GM06990 (cell line): ENCODE results near the gene CD1C.

ENCODE experiments used
- DNase-seq: peaks from one replicate; pipeline ENCODE4 v3.0.0-alpha.2; 2011; ENCODE audit not compliant: insufficient read length; ENCODE audit errors: extremely low read depth
- H3K27me3 ChIP-seq: replicated peaks from 2 replicates; pipeline ENCODE4 v1.6.0; 2011; ENCODE audit warnings: low read length; ENCODE audit not compliant: control insufficient read depth, insufficient read depth
- H3K36me3 ChIP-seq: 2 replicates; pipeline ENCODE4 v1.5.1; 2011; ENCODE audit warnings: low read length; ENCODE audit not compliant: control insufficient read depth, insufficient read depth
- H3K4me3 ChIP-seq: replicated peaks from 2 replicates; pipeline ENCODE4 v1.5.1; 2011; ENCODE audit warnings: low read depth, mild to moderate bottlenecking, control low read depth, low read length
- TF ChIP-seq, protein P1 (sequence below): IDR thresholded peaks from 2 replicates; pipeline ENCODE4 v1.5.1; 2011; ENCODE audit warnings: low read length, control low read depth, mild to moderate bottlenecking, inconsistent platforms; ENCODE audit not compliant: insufficient read depth, poor library complexity, severe bottlenecking

The CD1C gene

GRCh38 chr1:158310623-158311022 is 20.9 kb downstream of the CD1C start:
- TF ChIP-seq, protein P1, sequence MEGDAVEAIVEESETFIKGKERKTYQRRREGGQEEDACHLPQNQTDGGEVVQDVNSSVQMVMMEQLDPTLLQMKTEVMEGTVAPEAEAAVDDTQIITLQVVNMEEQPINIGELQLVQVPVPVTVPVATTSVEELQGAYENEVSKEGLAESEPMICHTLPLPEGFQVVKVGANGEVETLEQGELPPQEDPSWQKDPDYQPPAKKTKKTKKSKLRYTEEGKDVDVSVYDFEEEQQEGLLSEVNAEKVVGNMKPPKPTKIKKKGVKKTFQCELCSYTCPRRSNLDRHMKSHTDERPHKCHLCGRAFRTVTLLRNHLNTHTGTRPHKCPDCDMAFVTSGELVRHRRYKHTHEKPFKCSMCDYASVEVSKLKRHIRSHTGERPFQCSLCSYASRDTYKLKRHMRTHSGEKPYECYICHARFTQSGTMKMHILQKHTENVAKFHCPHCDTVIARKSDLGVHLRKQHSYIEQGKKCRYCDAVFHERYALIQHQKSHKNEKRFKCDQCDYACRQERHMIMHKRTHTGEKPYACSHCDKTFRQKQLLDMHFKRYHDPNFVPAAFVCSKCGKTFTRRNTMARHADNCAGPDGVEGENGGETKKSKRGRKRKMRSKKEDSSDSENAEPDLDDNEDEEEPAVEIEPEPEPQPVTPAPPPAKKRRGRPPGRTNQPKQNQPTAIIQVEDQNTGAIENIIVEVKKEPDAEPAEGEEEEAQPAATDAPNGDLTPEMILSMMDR: no peak
- H3K27me3 ChIP-seq: no peaks in the 10 kb centered on the region
- no peak overlapping the region for H3K4me3 ChIP-seq
- no peaks in the 10 kb centered on the region for H3K36me3 ChIP-seq
- no peak for DNase-seq

DNA sequence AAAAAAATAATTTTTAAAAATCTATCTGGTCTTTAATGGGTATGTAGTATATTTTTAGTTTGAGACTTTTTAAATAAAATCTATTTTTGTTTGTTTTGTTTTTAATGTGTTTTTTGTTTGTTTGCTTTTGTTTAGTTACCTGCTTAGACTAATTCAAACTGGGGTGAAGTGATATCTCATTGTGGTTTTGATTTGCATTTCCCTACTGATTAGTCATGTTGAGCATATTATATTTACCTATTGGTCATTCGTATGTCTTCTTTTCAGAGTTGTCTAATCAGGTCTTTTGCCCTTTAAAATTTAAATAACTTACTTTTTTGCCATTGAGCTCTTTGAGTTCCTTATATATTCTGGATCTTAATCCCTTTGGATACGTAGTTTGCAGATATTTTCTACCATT is 21.3 kb downstream of the CD1C start:
- Histone ChIP-seq H3K36me3 (no peaks in the 10 kb centered on the region), H3K4me3 (no peak overlapping the region), H3K27me3 (no peaks in the 10 kb centered on the region)
- DNase-seq: peak; percentile 23
- TF ChIP-seq, protein P1: no peak

- Histone ChIP-seq H3K27me3 (no peaks in the 10 kb centered on the region), H3K4me3 (no peak overlapping the region), H3K36me3 (no peaks in the 10 kb centered on the region)
- TF ChIP-seq, protein P1: no peak
- DNase-seq: no peak
These were observed 34.1 kb downstream of the CD1C start for GRCh38 chr1:158323866-158324265.

- TF ChIP-seq, protein P1: no peak
- Histone ChIP-seq H3K4me3 (no peak overlapping the region), H3K36me3 (no peaks in the 10 kb centered on the region), H3K27me3 (no peaks in the 10 kb centered on the region)
- DNase-seq: no peak
These were observed 34.7 kb downstream of the CD1C start for GRCh38 chr1:158324395-158324794.

- Histone ChIP-seq H3K4me3 (no peak overlapping the region), H3K36me3 (no peaks in the 10 kb centered on the region), H3K27me3 (no peaks in the 10 kb centered on the region)
- no peak for DNase-seq
- TF ChIP-seq, protein P1: no peak
These were observed 37.8 kb downstream of the CD1C start for GRCh38 chr1:158327481-158327880.

DNA sequence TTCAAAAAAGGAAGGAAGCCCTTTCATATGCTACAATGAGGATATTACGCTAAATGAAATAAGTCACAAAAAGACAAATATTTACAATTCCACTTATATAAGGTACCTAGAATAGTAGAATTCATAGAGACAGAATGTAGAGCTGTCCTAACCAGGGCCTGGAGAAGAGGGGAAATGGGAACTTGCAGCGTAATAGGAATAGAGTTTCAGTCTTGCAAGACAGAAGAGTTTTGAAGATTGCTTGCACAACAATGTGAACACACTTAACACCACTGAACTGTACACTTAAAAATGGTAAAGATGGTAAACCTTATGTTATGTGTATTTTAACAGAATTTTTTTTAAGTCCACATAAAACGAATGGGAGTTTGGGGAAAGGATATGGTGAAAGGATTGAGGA is 38.7 kb downstream of the CD1C start:
- Histone ChIP-seq H3K36me3 (no peaks in the 10 kb centered on the region), H3K4me3 (no peak overlapping the region), H3K27me3 (no peaks in the 10 kb centered on the region)
- no peak for DNase-seq
- TF ChIP-seq, protein P1: no peak
